ENCODE data around the gene AFF4.
"Not testable (repeated sequence)": the region's sequence is repeated elsewhere in the genome, so short reads cannot be mapped to it uniquely, and the experiment has no call there.

AFF4 gene, protein sequence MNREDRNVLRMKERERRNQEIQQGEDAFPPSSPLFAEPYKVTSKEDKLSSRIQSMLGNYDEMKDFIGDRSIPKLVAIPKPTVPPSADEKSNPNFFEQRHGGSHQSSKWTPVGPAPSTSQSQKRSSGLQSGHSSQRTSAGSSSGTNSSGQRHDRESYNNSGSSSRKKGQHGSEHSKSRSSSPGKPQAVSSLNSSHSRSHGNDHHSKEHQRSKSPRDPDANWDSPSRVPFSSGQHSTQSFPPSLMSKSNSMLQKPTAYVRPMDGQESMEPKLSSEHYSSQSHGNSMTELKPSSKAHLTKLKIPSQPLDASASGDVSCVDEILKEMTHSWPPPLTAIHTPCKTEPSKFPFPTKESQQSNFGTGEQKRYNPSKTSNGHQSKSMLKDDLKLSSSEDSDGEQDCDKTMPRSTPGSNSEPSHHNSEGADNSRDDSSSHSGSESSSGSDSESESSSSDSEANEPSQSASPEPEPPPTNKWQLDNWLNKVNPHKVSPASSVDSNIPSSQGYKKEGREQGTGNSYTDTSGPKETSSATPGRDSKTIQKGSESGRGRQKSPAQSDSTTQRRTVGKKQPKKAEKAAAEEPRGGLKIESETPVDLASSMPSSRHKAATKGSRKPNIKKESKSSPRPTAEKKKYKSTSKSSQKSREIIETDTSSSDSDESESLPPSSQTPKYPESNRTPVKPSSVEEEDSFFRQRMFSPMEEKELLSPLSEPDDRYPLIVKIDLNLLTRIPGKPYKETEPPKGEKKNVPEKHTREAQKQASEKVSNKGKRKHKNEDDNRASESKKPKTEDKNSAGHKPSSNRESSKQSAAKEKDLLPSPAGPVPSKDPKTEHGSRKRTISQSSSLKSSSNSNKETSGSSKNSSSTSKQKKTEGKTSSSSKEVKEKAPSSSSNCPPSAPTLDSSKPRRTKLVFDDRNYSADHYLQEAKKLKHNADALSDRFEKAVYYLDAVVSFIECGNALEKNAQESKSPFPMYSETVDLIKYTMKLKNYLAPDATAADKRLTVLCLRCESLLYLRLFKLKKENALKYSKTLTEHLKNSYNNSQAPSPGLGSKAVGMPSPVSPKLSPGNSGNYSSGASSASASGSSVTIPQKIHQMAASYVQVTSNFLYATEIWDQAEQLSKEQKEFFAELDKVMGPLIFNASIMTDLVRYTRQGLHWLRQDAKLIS

DNA sequence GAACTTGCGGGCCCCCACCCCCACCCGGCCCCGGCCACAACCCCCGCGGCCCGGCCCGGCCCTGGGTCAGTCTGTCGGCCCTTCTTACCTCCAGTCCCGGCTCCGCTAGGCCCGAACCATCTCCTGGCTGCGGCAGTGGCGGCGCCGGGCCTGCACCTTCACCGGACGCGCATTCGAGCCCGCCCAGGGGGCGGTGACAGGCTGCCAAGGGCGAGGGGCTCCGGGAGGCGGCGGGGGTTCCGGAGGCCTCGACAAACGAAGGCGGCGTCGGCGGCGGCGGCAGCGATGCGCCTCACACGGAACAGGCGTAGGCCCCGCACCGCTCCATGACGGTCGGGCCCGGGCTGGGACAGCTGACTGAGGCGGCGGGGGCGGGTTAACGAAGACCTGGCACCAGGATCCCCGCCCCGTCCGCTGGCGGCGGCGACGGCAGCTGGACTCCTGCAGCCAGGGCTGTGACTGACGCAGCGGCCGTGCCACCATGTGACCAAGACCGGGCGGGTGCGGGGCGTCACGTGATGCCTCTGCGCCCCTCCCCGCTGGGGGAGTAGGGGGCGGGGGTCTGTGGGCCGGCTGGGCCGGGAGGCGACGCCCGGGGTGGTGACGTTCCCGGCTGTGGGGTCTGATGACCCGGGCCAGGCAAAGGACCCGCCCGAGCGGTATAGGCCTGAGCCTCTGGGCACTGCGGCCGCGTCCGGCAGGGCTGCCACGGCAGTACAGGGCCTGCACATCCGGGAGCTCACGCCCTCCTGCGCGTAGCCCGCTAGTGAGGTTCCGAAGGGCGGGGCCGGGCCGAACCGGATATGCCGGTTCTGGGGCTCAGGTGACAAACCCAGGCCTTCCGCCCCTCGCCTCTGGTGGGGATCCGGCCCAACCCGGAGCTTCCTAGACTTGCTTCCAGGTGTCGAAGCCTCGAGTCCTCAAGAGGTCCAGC, at the start of gene AFF4:
Gene AFF4 (minus strand): TSS at position 464 of the 934 bp plus-strand sequence. CDS start 26,445 bp downstream, outside the sequence.
- peak; percentile 94 for DNase-seq (ENCODE audit: low spot score)

DNA sequence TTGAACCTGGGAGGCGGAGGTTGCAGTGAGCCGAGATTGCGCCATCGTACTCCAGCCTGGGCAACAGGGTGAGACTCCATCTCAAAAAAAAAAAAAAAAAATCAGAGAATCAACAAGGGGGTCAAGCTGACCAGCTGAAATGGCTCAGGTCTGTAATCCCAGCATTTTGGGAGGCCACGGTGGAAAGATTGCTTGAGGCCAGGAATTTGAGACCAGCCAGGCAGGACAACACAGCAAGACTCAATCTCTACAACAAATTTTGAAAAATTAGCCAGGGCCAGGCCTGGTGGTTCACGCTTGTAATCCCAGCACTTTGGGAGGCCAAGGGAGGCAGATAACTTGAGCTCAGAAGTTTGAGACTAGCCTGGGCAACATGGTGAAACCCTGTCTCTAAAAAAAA, 45.0 kb upstream of the AFF4 start:
- not testable (repeated sequence) for DNase-seq (ENCODE audit: low spot score)

DNA sequence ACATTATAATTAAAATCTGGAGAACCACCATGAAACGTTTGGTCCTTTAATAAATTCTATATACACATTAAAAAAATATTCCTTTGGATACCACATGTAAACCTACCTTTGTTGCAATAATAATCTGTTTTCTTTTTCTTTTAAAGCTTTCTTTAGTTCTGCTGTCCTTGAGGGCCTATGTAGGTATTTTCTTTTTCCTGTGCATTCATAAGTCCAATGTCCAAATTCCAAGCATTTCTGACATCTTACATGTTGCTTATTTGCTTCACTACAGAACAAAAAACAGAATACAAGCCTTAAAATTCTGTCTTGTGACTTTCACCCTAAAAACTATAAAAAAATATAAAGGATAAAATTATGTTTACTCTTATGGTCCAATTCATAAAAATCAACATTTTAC, 43.2 kb upstream of the AFF4 start:
- DNase-seq (ENCODE audit: low spot score) = no peak

DNA sequence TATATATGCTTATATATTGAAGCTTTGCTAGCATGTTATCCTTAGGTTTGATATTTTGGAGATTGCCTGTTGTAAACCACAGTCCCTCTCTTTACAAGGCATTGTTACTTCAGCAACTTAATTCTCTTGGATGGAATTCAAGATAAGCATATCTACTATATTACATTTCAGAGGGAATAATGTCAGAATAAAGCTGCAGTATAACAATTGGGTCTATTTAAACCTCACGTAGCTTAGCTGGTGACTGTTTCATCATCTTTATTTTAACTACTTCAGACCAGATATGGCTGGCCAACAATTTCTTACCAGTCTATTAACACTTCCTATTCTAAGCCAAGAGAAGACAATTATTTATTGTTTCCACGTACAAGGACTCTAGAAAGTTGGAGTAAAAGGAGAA, 35.8 kb upstream of the AFF4 start:
- DNase-seq (ENCODE audit: low spot score) = no peak

DNA sequence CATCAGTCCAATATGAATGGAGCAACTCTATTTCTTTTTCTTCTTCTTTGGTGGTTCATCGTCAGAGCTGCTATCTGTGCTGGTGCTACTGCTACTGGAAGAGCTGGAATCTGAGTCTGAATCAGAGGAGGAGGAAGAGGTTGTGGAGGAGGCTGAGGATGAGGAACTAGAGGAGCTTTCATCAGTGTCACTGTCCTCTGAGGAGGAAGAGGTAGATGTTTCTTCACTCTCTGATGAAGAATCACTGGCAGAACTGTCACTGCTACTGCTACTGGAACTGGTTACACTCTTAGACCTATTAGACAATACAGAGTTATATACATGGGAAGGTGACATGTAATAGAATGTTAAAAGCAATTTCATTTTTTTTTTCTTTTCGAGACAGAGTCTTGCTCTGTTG, 35.1 kb upstream of the AFF4 start:
- no peak for DNase-seq (ENCODE audit: low spot score)

DNA sequence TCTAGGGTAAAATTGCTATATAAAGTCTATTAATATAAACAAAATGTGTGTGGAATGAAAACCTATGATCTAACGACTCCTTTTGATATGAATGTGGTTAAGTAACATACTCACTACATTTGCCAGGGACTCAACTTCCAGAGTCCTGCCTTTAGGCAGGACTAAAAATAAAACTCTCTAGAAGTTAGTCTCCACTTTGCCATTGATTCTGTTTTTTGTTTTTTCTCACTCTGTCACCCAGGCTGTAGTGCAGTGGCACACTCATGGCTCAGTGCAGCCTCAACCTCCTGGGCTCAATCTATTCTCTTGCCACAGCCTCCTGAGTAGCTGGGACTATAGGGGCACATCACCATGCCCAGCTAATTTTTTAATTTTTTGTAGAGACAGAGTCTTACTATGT, 32.9 kb upstream of the AFF4 start:
- DNase-seq (ENCODE audit: low spot score) = no peak

DNA sequence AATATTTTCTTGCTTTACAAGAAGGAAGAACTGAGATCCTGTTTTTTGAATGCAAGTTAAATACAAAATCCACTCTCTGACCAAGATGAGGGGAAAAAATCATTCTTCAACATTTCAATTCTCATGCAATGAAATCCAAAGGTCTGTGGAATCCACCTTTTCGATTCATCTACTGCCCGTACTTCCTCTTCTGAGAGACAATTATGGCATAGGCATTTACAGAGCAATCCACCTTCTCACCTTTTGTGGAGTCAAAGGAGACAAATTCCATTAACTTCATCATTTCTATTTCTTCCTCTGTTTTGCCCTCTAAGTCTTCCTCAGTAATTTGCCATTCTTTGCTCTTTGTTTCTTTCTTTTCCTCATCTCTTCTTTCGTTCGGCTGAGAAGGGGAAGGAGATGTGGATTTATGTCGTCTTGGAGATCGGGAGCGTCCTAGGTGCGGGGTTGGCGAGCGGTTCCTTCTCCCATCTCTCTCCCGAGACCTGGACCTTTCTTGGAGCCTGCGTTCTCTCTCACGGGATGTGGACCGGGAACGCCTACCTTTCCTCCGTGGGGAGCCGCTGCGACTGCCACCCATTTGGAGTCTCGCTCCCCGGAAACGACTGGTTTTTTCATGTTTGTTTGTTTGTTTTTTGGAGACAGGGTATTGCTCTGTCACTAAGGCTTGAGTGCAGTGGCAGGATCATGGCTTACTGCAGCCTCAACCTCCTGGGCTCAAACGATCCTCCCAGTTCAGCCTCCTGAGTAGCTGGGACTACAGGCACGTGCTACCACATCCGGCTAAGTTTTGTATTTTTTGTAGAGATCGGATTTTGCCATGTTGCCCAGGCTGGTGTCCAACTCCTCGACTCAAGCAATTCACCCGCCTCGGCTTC, 24.3 kb upstream of the AFF4 start:
- DNase-seq (ENCODE audit: low spot score) = no peak

DNA sequence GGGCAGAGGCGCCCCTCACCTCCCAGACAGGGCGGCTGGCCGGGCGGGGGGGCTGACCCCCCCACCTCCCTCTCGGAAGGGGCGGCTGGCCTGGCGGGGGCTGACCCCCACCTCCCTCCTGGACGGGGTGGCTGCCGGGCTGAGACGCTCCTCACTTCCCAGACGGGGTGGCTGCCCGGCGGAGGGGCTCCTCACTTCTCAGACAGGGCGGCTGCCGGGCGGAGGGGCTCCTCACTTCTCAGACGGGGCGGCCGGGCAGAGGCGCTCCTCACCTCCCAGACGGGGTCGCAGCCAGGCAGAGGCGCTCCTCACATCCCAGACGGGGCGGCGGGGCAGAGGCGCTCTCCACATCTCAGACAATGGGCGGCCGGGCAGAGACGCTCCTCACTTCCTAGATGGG, 19.5 kb upstream of the AFF4 start:
- not testable (repeated sequence) for DNase-seq (ENCODE audit: low spot score)

DNA sequence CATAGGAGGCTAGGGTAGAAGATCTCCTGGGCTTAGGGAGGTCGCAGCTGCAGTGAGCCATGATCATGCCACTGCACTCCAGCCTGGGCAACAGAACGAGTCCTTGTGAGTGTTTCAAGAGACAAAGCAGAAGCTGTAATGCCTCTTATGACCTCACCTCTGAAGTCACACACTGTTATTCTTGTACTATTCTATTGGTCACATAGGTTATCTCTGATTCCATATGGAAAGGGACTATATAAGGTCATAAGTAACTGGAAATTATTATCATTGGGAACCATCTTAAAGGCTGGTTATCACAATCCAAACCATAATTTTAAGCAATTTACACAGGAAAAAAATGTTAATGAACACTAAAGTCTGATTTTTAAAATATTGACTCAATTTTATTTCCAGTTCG, 17.9 kb upstream of the AFF4 start:
- DNase-seq (ENCODE audit: low spot score) = no peak

DNA sequence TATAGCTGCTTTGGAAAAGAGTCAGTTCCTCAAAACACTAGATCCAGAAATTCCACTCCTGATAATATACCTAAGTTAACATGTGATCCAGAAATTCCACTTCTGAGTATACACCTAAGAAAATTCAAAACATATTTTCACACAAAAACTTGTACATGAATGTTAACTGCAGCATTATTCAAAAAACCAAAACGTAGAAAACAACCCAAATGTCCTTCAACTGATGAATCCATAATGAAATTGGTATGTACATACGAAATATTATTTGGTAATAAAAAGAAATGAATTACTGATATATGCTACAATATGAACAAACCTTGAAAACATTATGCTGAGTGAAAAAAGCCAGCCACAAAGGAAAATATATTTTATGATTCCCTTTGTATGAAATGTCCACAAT, 16.5 kb upstream of the AFF4 start:
- DNase-seq (ENCODE audit: low spot score) = no peak

DNA sequence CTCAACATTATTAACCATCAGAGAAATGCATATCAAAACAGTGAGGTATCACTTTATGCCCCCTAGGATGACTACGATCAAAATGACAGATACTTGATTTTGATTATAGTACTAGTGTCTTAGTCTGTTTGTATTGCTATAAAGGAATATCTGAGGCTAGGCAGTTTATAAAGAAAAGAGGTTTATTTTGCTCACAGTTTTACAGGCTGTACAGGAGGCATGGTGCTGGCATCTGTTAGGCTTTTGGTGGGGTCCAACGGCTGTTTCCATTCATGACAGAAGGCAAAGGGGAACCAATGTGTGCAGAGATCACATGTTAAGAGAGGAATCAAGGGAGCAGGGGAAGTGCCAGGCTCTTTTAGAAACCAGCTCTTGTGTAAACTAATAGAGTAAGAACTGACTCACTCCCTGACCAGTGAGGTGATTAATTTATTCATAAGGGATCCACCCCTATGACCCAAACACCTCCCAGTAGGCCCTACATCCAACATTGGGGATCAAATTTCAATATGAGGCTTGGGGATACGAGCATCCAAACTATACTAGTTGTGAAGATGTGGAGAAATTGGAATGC, 16.0 kb upstream of the AFF4 start:
- no peak for DNase-seq (ENCODE audit: low spot score)

DNA sequence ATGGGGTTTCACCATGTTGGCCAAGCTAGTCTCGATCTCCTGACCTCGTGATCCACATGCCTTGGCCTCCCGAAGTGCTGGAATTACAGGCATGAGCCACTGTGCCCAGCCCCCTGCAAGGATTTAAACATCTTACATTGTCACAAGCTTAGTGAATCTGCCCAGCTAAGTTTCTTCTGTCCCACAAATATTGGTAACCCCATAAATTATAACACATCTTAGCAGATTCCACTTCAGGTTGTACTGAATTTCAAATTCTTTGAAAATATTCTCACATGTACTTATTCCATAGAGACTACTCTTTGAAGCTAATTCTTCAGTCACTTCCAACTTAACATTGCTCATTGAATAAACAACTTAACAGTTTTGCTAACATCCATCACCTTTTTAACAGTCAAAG, 13.4 kb upstream of the AFF4 start:
- no peak for DNase-seq (ENCODE audit: low spot score)

DNA sequence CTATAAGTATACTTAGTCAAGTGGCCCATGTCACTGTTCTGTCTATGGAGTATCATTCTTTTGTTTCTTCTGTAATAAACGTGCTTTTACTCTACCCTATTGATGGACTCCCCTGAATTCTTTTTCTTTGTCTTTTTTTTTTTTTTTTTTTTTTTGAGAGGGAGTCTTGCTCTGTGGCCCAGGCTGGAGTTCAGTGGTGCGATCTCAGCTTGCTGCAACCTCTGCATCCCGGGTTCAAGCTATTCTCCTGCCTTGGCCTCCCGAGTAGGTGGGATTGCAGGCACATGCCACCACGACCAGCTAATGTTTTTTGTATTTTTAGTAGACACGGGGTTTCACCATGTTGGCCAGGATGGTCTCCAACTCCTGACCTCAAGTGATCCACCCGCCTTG, 9.0 kb upstream of the AFF4 start:
- not testable (repeated sequence) for DNase-seq (ENCODE audit: low spot score)

DNA sequence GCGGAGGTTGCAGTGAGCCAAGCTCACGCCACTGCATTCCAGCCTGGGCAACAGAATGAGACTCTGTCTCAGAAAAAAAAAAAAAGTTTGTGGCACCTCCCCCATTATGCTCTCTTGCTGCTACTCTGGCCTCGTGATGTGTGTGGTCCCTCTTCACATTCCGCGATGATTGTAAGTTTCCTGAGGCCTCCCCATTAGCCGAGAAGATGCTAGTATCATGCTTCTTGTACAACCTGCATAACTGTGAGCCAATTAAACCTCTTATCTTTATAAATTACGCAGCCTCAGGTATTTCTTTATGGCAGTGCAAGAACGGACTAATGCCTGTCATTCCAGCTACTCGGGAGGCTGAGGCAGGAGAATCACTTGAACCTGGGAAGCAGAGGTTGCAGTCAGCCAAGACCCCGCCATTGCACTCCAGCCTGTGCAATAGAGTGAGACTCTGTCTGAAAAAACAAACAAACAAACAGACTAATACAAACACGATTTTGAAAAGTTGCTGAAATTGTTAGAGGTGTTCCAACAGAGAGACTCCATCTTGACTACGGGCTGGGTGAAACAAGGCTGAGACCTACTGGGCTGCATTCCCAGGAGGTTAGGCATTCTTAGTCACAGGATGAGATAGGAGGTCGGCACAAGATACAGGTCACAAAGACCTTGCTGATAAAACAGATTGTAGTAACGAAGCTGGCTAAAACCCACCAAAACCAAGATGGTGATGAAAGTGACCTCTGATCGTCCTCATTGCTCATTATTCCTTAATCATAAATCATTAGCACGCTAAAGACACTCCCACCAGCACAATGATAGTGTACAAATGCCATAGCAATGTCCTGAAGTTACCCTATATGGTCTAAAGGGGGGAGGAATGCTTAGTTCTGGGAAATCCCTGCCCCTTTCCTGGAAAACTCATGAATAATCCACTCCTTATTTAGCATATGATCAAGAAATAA, 8.3 kb upstream of the AFF4 start:
- DNase-seq (ENCODE audit: low spot score) = no peak

DNA sequence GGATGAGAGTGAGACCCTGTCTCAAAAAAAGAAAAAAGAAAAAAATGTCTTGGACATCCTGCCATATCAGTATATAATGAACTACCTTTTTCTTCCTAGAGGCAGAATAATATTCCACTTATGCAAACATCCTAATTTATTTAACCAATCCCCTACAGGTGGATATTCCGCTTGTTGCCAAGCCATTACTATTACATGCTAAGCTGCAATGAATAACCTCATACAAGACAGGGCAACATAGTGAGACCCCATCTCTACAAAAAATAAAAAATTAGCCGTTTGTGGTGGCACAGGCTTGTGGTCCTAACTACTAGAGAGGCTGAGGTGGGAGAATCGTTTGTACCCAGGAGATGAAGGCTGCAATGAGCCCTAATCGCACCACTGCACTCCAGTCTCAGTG, 1.7 kb upstream of the AFF4 start:
- DNase-seq (ENCODE audit: low spot score) = no peak

DNA sequence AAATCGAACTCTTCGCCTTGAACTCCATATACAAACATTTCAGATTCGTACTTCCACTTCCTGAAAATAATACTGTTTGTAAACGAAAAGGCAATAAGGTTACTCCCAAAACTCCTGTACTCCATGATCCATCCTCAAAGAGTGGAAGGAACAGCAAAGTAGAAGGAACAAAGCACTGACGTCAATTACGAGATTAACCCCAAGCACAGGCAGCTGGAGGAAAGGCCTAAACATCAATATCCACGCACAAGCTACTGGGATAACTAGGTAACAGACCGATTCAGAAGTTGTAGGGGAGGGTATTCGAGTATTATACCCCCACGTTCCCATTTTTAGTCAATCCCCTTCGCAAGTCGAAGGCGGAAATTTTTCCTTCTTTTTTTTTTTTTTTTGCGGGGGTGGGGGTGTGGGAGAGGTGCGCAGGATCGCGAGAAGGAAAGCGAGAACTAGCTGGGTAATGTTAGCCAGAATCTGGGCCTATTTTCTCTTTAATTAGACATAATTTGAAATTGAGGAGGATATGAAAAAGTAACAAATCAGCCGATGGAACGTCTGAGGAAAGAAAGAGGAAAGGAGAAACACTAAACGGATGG, 909 bp downstream of the AFF4 start:
- peak; percentile 37 for DNase-seq (ENCODE audit: low spot score)

DNA sequence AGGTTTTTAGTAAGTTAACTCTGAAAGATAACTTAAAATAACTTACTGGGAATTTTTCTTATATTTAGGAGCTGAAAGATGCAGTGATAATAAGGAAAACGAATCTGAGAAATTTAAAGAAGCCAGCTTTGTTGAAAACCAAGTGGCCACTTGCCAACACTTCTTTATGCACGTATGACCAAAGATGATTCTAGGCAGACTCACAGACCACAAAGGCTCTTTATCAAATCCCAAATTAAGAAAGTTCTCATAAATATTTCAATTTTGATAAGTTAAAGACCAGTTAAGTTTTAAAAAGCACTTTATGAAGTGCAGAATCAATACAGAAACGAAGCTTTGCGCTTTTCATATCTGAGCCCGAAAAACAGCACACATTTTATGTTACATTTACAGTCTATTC, 1.5 kb downstream of the AFF4 start:
- no peak for DNase-seq (ENCODE audit: low spot score)

DNA sequence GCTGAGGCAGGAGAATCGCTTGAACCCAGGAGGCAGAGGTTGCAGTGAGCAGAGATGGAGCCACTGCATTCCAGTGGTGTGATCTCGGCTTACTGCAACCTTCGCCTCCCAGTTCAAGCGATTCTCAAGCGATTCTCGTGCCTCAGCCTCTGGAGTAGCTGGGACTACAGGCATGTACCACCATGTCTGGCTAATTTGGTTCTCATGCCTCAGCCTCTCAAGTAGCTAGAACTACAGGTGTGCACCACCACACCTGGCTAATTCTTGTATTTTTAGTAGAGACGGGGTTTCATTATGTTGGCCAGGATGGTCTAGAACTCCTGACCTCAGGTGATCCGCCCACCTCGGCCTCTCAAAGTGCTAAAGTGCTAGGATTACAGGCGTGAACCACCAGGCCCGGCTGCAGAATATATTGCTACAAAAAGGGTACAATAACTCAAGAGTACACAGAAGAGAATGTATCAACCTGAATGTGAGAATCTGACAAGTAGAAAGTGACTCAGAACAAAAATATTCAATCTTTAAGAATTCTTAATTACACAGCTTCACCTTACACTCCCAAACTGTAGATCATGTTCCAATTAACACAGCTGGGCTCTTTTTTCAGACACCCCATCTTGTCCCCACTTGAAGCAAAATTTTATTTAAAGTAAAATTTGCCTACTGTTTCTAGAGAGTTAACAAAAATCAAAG, 2.2 kb downstream of the AFF4 start:
- not testable (repeated sequence) for DNase-seq (ENCODE audit: low spot score)
